Endothelial cell of umbilical vein (primary cell): ENCODE results near the gene SERPINI1. TPM values are rescaled to one million over a fixed set of nuclear protein-coding genes. Genes with fewer than 3 reads are reported as not detected.

Experiments used
- BruUV-seq: library from RNA; stranded (reverse); fragments of 400-500 nt; replicated peaks from 2 replicates; lab custom pipeline; 2021; lab: Mats Ljungman, UMichigan
- CTCF ChIA-PET: fragments of 300-600, 350-600 bp; sonication (Branson Sonifier 250); formaldehyde crosslinking; loops from one replicate; lab custom pipeline; 2021; ENCODE audit warnings: antibody characterized with exemption, inconsistent platforms; lab: Charles Lee
- POLR2A ChIA-PET: fragments of 300-600, 350-600 bp; sonication (Branson Sonifier 250); formaldehyde crosslinking; loops from one replicate; lab custom pipeline; 2021; ENCODE audit warnings: antibody characterized with exemption, inconsistent platforms; lab: Charles Lee
- DNase-seq: peaks from one replicate; pipeline ENCODE4 v3.0.0-alpha.2; 2011; ENCODE audit warnings: low read depth, low spot score
- FAIRE-seq: peaks from 2 replicates; lab custom pipeline; 2011; peaks lifted over from hg19 to GRCh38; lab: Jason Lieb, UNC
- H2AFZ ChIP-seq: 2 replicates; pipeline ENCODE4 v1.6.0; 2012; ENCODE audit warnings: low read depth, low read length, control low read depth, inconsistent platforms
- H3K27ac ChIP-seq: 2 replicates; pipeline ENCODE4 v1.5.1; 2011; ENCODE audit warnings: low read depth, mild to moderate bottlenecking, control low read depth, low read length, moderate library complexity; ENCODE audit not compliant: insufficient read depth
- H3K27me3 ChIP-seq, 2 experiments: 2 replicates each; pipeline versions ENCODE4 v1.6.0 to v1.6.1; 2011; ENCODE audit warnings: low read length in 2 of 2, mixed read lengths in 1 of 2; ENCODE audit not compliant: control insufficient read depth in 2 of 2, insufficient read depth in 2 of 2
- H3K36me3 ChIP-seq, 2 experiments: 2 replicates in 1 of 2; 3 replicates in 1 of 2; pipeline ENCODE4 v1.5.1; 2011; ENCODE audit warnings: low read length in 2 of 2, mild to moderate bottlenecking in 1 of 2, moderate library complexity in 1 of 2; ENCODE audit not compliant: control insufficient read depth in 2 of 2, insufficient read depth in 2 of 2; ENCODE audit errors: extremely low read depth in 1 of 2
- H3K4me1 ChIP-seq: 3 replicates; pipeline ENCODE4 v1.5.1; 2011; ENCODE audit warnings: mild to moderate bottlenecking, low read length; ENCODE audit not compliant: control insufficient read depth, insufficient read depth; ENCODE audit errors: extremely low read depth
- H3K4me2 ChIP-seq: 2 replicates; pipeline ENCODE4 v1.6.1; 2011; ENCODE audit warnings: low read length, control low read depth, mixed read lengths; ENCODE audit not compliant: insufficient read depth
- H3K4me3 ChIP-seq, 3 experiments: fragments of 200-600 bp in 1 of 3; sonication (generic), shearing (Covaris generic) in 1 of 3; replicated peaks in 1 of 3; 2 replicates each; pipeline ENCODE4 v1.5.1; 2011 to 2016; ENCODE audit warnings: control low read depth in 3 of 3, low read length in 3 of 3, mild to moderate bottlenecking in 2 of 3, inconsistent platforms in 1 of 3, low read depth in 1 of 3, moderate library complexity in 1 of 3; ENCODE audit not compliant: insufficient read depth in 1 of 3
- H3K79me2 ChIP-seq: 2 replicates; pipeline ENCODE4 v1.6.0; 2012; ENCODE audit warnings: low read length, inconsistent platforms; ENCODE audit not compliant: control insufficient read depth, insufficient read depth
- H3K9ac ChIP-seq: replicated peaks from 2 replicates; pipeline ENCODE3; 2011; ENCODE audit warnings: low read length, control low read depth; ENCODE audit not compliant: insufficient read depth; ENCODE audit errors: extremely low read depth
- H3K9me1 ChIP-seq: replicated peaks from 3 replicates; pipeline ENCODE4 v1.6.0; 2011; ENCODE audit warnings: mild to moderate bottlenecking, low read length; ENCODE audit not compliant: control insufficient read depth, insufficient read depth; ENCODE audit errors: extremely low read depth
- H3K9me3 ChIP-seq: replicated peaks from 2 replicates; pipeline ENCODE4 v1.5.1; 2012; ENCODE audit warnings: low read length, inconsistent platforms; ENCODE audit not compliant: control insufficient read depth, insufficient read depth
- H4K20me1 ChIP-seq: replicated peaks from 2 replicates; pipeline ENCODE3; 2011; ENCODE audit warnings: mild to moderate bottlenecking, low read length; ENCODE audit not compliant: control insufficient read depth, insufficient read depth; ENCODE audit errors: extremely low read depth
- CTCF ChIP-seq, 2 donors: IDR thresholded peaks; 1 replicate in 1 of 2; 2 replicates in 1 of 2; pipeline ENCODE4 v1.5.1; 2011; ENCODE audit warnings: low read length in 2 of 2, mild to moderate bottlenecking in 2 of 2, moderate library complexity in 2 of 2, control low read depth in 1 of 2, inconsistent platforms in 1 of 2, low read depth in 1 of 2; ENCODE audit not compliant: insufficient read depth in 1 of 2; ENCODE audit errors: extremely low read depth in 1 of 2
- EZH2 ChIP-seq: IDR thresholded peaks from 2 replicates; pipeline ENCODE4 v1.6.1; 2012; ENCODE audit warnings: borderline replicate concordance, low read depth, mild to moderate bottlenecking, moderate library complexity, low read length, inconsistent platforms; ENCODE audit not compliant: severe bottlenecking
- FOS ChIP-seq: IDR thresholded peaks from 2 replicates; pipeline ENCODE4 v1.6.1; 2011; ENCODE audit warnings: mild to moderate bottlenecking, low read length, moderate library complexity, borderline replicate concordance; ENCODE audit not compliant: insufficient read depth
- JUN ChIP-seq: IDR thresholded peaks from 2 replicates; pipeline ENCODE4 v1.6.1; 2011; ENCODE audit warnings: borderline replicate concordance, low read depth; ENCODE audit not compliant: insufficient read length, insufficient read depth
- POLR2A ChIP-seq: IDR thresholded peaks from 2 replicates; pipeline ENCODE4 v1.6.1; 2012; ENCODE audit warnings: low read depth, mild to moderate bottlenecking, control low read depth, low read length
- dilution Hi-C: fragments of 300-500 bp; cut with MboI; formaldehyde crosslinking; loops from one replicate; pipeline ENCODE4 v1.15.0; 2019; ENCODE audit warnings: low sequenced_read_pairs; ENCODE audit not compliant: extremely low pct_ligation_motif_present
- intact Hi-C: fragments of 100-400 bp; cut with micrococcal nuclease; formaldehyde crosslinking; loops from one replicate; pipeline ENCODE4 v1.10.0; 2022
- polyA plus RNA-seq, 4 experiments: library from polyadenylated mRNA; depleted of rRNA in 3 of 4; stranded (reverse) in 3 of 4; unstranded in 1 of 4; fragments of >200 nt; gene quantifications; 2 replicates each; pipeline versions ENCODE4 v1.2.1 to v1.2.3, GENCODE V29; 2011 to 2012; ENCODE audit warnings: missing spikeins in 1 of 4
- total RNA-seq: library from RNA; stranded (reverse); gene quantifications from 2 replicates; pipeline ENCODE4 v1.2.3, GENCODE V29; 2021
- TF ChIP-seq, protein P1 (sequence below): IDR thresholded peaks from 2 replicates; pipeline ENCODE4 v1.6.1; 2011; ENCODE audit not compliant: insufficient read depth, insufficient read length

SERPINI1 gene
- total and polyA plus RNA-seq, 2 donors (not counting 3 experiments of a cell fraction or from before 2014, with no cell fraction given), result 0.22 to 0.28 TPM

DNA sequence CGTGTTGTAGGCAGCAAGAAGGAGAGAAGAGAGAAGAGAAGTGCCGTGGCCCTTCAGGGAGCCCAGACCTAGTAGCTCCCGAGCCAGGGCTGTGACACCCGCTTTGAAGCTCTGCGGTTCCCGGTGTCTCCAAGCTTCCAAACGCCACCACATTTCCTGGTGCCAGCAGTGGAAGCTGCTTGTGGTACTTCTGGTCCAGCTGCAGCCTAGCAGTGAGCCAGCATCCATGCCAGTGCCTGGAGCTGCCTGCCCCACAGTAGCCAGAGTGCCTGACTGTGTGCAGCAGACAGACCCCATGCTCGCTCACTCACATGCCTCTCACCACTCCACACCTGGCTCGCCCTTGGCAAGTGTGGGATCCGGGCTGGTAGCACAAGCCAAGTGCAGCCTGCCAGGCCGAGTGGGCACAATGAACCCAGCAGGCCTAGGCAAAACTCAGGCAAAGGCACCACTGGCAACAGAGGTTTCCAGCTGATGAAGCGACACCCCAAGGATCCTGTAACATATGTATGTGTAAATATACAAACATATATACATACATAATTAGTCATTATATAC, 85.8 kb downstream of the SERPINI1 start:
- BruUV-seq, result no TSS peak
- dilution Hi-C loops, result no loop called here

More for the DNA sequence above, 85.8 kb downstream of the SERPINI1 start:
- H2AFZ ChIP-seq, result no peak overlapping the region
- no peaks in the 10 kb centered on the region for H3K79me2 ChIP-seq
- no peak overlapping the region for H3K4me2 ChIP-seq
- no peak overlapping the region for H3K4me3 ChIP-seq
- CTCF ChIA-PET, result no interaction called here
- no peaks in the 10 kb centered on the region for H3K9me1 ChIP-seq
- H3K4me1 ChIP-seq, result no peaks in the 10 kb centered on the region
- H3K27me3 ChIP-seq, result no peaks in the 10 kb centered on the region
- POLR2A ChIA-PET, result no interaction called here
- DNase-seq (no peak), FAIRE-seq (no peak)
- H4K20me1 ChIP-seq, result no peaks in the 10 kb centered on the region
- no peak overlapping the region for H3K27ac ChIP-seq
- H3K9me3 ChIP-seq, result no peaks in the 10 kb centered on the region
- H3K36me3 ChIP-seq, result no peaks in the 10 kb centered on the region
- H3K9ac ChIP-seq, result no peak overlapping the region
- intact Hi-C loops, result no loop called here
- TF ChIP-seq, protein P1, sequence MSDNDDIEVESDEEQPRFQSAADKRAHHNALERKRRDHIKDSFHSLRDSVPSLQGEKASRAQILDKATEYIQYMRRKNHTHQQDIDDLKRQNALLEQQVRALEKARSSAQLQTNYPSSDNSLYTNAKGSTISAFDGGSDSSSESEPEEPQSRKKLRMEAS, result no peak
- TF ChIP-seq POLR2A, result no peak
- TF ChIP-seq CTCF (IDR thresholded peaks at IDR 0.05; ENCODE audit: extremely low read depth in 1 of 2, insufficient read depth in 1 of 2, low read depth in 1 of 2, low read length in 2 of 2), result no peak
- no peak for TF ChIP-seq JUN
- no peak for TF ChIP-seq FOS
- no peak for TF ChIP-seq EZH2
